Posterior cingulate gyrus (tissue), 11 donors: ENCODE results near the gene LILRB5.
A peak's percentile ranks its signal among the peaks of the same experiment; 100 is the strongest.
"Not testable (repeated sequence)": the region's sequence is repeated elsewhere in the genome, so short reads cannot be mapped to it uniquely, and the experiment has no call there.

Source experiments
- DNase-seq, 10 donors: peaks; one replicate each; pipeline versions ENCODE4 v3.0.0 to v3.0.0-alpha.2; 2020 to 2021; ENCODE audit warnings: mixed read lengths in 3 of 10
- intact Hi-C: fragments of 100-400 bp; cut with DNase I; formaldehyde crosslinking; loops from one replicate; pipeline ENCODE4 v1.15.1; 2023

Gene LILRB5

DNA sequence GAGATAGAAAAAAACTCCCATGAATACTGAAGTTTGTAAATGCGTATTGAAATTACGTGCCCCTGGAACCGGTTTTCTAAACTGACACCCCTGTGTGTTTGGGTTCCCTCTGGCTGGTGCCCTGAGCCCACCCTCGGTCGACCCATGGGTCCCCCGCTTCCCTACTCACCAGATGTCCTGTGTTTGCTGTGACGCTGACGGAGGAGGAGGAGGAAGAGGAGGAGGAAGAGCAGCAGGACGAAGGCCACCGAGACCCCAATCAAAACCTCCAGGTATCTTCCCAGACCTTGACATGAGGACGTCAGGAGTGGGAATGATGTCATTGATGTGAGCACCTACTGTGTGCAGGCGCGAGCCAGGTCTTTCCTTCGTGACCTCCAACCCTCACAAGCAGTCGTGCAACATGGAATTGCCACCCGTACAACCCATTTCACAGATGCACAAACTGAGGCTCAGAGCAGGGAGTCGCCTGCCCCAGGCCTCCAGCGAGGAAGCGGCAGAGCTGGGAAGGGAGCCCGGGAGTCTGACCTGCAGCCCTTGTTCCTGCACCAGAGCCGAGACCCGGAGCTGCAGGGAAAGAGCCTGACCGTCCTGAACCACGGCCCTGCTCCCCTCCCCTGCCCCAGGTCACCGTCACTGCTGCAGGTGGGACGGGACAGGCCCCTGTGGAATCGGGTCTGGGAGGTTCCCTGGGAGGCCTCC, 38.0 kb downstream of the LILRB5 start:
- DNase-seq, result peak in 1 of 10 donors; percentile 78
- intact Hi-C loops, result no loop called here

DNA sequence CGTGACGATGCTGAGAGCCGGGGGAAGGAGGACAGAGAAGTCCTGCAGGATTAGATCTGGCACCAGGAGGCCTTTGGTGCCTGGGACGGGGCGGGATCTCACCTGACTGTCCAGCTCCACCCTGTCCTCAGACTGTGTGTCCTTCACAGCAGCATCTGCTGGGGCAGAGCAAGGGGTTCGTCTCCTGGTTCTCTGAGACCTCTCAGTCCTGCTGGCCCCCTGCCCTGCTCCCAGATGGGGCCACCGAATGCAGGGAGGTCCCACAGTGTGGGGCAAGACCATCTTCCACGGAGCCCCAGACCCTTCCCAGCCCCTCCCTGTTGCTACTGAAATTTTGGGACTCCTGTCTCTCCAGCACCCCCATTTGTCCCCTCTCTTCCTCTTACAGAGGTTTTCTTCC, 38.8 kb downstream of the LILRB5 start:
- intact Hi-C loops, result no loop called here
- peak in 1 of 10 donors; percentile 59 for DNase-seq

DNA sequence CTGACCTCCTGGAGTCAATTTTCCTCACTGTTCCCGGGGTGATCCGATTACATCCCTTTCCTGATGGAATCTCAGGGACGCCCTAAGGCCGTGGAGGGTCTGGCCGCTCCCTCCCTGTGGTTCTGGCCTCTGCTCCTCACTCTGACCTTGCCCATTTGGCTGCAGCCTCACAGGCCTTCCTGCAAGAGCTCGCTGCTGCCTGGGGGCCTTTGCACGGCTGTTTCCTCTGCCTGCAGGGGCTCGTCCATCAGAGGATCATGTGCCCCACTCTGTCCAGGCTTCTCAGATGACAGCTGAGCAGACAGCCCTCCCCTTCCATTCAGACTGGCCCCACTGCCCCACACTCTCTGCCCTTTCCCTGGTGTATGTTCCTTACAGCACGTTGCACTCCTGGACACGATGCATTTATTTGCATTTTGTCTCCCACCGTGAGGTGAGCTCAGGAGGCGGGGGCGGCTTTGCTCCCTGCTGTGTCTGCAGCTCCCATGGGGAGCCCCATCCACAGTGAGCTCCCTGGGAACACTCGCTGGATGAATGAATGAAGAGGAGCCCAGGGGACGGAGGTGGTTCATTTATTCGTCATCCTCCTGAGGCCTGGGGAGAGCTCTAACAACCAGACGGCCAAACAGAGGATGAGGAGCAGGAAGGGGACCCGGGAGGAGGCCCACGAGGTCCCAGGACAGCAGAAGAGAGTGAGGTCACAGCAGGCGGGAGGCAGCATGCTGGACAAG, 39.4 kb downstream of the LILRB5 start:
- intact Hi-C loops, result not testable (repeated sequence)
- DNase-seq, result peak in 1 of 10 donors; percentile 35

DNA sequence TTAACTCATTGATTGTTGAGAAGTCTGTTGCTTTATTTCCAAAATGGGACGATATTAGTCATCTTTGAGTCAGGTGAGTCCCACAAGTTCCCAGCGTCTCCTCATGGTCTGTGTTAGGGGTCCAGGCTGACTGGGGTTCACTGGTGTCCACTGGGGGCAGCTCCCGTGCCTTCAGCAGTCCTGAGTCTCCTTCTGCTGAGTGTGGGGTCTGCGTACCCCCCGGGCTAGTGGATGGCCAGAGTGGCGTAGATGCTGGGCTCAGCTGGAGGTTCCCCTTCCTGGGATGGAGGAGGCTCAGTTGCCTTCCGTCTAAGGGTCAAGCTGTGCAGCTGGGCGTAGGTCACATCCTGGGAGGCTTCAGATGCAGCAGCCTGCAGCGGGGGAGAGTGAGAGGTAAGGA, 40.2 kb downstream of the LILRB5 start:
- peak in 2 of 10 donors; percentile 15 to 51 for DNase-seq
- intact Hi-C loops, result no loop called here

DNA sequence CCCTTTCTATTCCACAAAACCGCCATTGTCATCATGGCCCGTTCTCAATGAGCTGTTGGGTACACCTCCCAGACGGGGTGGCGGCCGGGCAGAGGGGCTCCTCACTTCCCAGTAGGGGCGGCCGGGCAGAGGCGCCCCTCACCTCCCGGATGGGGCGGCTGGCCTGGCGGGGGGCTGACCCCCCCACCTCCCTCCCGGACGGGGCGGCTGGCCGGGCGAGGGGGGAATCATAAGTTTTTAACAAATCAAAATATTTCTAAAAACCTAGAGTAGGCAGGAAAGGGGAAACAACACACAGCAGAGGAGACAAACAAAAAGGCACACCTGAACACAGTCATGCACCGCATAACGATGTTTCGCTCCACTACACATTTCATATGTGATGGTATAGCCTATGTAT, 42.3 kb downstream of the LILRB5 start:
- DNase-seq, result peak in 2 of 10 donors; percentile 20 to 53

DNA sequence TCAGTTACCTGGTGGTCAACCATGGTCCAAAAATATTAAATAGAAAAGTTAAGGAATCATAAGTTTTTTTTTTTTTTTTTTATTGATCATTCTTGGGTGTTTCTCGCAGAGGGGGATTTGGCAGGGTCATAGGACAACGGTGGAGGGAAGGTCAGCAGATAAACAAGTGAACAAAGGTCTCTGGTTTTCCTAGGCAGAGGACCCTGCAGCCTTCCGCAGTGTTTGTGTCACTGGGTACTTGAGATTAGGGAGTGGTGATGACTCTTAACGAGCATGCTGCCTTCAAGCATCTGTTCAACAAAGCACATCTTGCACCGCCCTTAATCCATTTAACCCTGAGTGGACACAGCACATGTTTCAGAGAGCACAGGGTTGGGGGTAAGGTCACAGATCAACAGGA, 42.9 kb downstream of the LILRB5 start:
- intact Hi-C loops, result not testable (repeated sequence)
- DNase-seq, result peak in 1 of 10 donors; percentile 8

More for the DNA sequence above, 42.3 kb downstream of the LILRB5 start:
- intact Hi-C loops, result not testable (repeated sequence)

DNA sequence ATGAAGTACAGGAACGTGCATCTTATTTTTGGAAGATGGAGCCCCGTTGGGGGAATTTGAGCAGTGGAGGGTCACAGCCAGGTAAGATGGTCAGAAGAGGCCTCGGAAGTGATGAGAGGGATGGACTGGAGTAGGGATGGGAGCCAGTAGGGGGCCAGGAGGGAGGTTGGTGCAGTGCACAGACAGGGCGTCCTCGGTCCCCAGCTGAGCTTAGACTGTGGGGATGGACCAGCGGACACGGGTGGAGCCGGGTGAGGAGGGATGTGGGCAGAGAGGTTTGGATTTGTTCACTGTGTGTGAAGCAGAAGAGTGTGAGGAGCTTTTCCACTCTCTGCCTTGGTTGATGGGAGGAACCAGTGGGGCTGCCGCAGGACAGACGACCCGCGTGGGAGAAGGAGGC, 45.8 kb downstream of the LILRB5 start:
- DNase-seq, result peak in 2 of 10 donors; percentile 31 to 46
- intact Hi-C loops, result no loop called here

DNA sequence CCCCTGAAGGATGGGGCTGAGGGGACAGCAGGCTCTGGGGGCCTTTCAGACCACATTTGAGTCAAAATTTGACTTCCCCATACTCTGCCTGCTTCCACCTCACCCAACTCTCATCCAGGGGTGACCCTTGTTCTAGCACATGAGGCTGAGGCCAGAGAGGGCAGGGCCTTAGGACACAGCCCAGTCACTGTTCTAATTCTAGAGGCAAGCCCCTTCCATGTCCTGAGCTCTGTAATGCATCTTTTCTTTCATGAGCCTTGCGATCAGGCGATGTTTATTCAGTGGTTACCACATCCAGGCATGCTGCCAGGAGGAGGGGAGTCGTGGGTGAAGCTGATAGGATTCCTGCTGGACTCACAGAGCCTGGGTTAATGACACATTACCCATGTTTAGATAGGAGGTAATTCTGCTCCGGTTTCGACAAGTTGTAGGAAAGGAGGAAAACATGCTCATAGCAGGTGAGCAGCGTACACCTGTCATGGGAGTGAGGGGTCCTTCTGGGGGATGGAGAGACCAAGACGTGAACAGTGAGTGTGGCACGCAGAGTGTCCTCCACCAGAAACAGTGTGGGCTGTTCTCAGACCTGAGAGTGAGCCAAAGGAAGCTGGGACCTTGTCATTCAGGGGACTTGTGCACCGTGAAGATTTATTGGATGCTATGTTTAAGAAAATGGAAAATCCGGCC, 47.1 kb downstream of the LILRB5 start:
- intact Hi-C loops, result no loop called here
- DNase-seq, result peak in 9 of 10 donors; percentile 54 to 95 (median 81)

DNA sequence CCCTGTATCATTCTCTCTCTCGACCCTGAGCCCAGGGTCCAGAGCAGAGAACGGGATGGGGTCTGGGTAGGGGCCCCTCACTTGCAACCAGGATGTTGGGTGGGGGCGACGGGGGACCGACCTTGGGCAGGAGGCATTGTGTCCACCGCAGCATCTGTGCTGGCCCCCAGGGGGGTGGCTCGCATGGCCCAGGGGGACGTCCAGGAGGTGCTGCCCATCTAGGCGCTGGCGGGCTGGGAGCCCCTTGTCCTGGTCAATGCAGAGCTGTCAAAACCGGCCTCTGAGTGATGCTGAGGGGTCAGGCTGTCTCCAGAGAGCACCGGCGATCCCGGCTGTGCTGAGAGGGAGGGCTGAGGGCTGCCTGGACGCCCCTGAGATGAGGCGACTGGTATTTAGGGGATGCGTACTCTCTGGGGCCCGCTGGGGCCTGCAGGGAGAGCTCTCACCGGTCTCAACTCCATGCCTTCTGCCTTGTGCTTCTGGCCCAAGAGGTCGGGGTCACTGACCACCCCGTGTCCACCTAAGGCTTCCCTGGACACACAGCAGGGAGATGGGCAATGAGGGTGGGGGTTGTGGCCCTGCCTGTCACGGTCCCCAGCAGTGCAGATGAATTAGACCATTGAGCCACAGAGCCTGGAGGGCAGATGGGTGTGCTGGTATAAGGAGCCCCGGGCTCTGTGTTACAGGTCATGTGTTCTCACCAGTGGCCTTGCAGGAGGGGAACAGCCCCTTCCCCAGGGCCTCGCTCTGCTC, 47.8 kb downstream of the LILRB5 start:
- intact Hi-C loops, result no loop called here
- peak in 3 of 10 donors; percentile 72 to 87 (median 80) for DNase-seq

DNA sequence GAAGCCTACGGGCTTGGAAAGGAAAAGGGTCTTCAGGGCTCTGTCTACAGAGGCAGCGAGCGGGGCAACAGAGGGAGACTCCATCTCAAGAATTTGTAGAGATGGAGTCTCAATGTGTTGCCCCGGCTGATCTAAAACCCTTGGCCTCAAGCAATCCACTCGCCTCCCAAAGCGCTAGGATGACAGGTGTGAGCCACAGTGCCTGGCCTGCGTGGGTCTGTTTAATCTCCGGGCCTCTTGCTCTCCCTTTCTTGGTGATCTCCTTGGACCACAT, 48.4 kb downstream of the LILRB5 start:
- intact Hi-C loops, result no loop called here
- no peak for DNase-seq

DNA sequence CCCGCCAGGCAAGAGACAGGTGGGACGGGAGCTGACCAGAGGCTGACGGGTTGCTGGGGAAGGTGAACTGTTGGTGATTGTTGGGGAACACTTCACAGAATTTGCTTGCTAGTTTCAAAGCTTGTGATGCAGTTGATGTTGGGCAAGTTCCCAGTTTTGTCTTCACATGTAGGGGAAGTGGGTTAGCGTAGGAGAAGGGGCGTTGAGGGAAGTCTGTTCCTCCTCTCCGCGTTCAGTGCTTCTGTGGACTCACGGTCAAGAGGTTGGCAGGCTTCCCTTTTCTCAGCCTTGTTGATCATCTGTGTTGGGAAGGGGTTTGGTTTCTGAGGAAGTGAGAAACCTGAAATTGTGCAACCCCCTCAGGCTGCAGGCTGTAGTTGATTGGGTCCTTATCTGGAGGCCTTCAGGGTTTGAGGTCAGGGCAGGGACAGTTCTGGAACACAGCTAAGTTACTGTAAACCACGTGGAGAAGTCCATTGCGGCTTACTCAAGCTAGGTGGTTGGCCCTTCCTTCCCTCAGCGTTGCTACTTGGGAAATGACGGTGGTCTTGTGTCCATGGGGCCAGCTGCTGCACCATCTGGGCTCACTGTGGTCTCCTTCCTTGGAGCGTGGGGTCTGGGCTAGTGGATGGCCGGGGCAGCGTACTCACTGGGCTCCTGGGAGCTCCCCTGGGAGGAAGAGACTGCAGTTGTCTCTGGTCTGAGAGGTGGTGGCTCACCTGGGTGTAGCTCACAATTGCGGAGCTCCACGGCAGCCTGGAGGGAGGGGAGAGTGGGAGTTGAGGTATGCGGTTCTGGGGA, 48.9 kb downstream of the LILRB5 start:
- intact Hi-C loops, result no loop called here
- DNase-seq, result peak in 5 of 10 donors; percentile 26 to 83 (median 63)

DNA sequence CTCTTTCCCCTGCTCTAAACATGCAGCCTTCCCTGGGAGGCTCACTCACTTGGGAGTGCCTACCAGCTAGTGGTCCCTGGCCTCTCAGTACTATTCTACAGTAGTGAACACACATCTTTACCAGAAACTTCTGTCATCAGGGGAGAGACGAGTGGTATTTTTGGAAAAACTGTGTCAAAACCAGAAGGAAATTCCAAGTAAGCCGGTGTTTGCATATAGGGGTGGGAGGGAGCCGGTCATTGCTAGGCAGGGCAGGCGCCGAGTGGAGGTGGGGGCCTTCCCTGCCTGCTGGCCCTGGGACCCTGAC, 49.4 kb downstream of the LILRB5 start:
- peak in 1 of 10 donors; percentile 59 for DNase-seq
- intact Hi-C loops, result no loop called here

DNA sequence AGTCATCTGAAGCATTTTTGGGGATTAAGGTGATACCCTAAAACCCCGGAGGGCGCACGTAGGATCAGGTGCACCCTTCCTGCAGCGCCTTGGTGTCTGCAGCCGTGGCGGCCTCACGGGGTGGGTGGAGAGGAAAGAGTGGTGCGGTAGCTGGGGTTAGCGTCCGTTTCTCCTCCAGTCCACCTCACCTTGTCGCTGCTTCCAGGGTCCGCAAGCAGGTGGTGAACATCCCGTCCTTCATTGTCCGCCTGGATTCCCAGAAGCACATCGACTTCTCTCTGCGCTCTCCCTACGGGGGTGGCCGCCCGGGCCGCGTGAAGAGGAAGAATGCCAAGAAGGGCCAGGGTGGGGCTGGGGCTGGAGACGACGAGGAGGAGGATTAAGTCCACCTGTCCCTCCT, 49.9 kb downstream of the LILRB5 start:
- DNase-seq, result peak in 3 of 10 donors; percentile 32 to 56 (median 52)
- intact Hi-C loops, result not testable (repeated sequence)

DNA sequence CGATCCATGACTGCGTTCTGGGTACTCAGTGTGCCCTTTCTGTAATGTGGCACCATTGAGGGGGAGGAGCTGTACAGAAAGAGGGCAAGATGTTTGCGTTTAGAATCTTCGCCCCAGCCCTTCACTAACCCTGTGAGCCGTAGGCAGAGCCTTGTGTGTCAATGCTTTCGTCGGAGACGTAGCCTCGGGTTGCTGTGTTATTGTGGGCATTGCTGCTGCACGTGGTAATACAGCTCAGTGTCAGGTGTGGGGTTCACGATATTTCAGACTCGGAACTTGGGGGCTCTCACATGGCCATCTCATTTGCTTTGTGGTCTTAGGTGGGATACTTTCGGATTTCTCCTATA, 50.3 kb downstream of the LILRB5 start:
- intact Hi-C loops, result no loop called here
- peak in 2 of 10 donors; percentile 5 to 12 for DNase-seq

DNA sequence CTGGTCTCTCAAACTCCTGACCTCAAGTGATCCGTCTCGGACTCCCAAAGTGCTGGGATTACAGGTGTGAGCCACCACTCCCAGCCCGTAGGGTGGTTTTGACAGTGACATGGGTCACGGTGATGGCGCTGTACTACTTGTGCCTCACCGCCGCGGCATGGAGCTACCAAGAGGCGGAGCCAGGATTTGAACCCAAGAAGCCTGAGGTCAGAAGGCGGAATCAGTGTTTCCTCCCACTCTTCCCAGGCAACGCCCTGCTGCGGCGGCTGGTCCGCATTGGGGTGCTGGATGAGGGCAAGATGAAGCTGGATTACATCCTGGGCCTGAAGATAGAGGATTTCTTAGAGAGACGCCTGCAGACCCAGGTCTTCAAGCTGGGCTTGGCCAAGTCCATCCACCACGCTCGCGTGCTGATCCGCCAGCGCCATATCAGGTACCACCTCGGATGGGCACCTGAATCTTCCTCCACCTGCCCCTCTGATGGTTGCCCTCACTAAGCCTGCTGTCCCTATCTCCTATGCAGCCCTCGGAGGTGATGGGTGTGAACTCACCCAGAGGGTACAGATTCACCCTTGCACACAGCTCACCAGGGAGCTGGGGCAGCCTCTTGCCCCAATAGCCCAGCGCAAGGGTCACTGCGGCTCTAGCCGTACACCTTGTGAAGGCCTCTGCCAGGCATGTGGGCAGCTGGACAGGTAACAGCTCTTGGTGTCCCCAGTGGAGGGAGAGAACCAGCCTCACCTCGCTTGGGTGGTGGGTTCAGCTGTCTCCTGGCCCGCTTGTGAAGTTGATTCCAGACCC, 50.8 kb downstream of the LILRB5 start:
- DNase-seq, result peak in 3 of 10 donors; percentile 46 to 64 (median 53)
- intact Hi-C loops, result no loop called here

DNA sequence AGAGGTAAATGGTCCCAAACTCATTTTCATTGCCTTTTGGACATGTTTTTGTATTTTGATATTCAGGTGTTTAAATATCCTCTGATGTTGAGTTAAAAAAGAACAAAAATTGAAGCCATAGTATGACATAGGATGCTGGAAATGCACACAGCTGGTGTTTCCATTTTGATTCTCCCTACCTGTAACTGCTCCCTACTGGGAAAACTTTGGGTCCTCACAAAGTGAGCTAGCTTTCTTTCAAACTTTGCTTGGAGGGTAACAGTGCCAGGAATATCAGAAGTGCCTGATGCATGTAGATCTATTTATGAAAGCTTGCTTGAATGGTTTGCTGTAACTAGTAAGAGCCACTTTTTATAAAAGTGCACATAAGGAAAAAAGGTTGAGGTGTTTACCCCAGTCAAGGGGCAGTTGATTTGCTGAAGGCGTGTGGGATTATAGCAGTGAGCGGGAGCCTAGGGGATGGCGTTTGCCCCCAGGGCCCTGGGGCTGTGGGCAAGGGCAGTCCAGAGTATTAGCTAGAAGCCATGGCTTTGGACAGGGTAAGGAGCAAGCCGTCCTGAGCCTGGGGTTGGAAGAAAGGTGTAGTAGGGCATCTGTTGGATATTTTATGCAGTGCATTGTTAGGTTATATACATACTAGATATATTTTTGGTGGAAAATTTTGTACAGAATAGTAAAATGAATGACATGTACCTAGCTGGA, 52.2 kb downstream of the LILRB5 start:
- intact Hi-C loops, result no loop called here
- DNase-seq, result peak in 2 of 10 donors; percentile 13 to 68

DNA sequence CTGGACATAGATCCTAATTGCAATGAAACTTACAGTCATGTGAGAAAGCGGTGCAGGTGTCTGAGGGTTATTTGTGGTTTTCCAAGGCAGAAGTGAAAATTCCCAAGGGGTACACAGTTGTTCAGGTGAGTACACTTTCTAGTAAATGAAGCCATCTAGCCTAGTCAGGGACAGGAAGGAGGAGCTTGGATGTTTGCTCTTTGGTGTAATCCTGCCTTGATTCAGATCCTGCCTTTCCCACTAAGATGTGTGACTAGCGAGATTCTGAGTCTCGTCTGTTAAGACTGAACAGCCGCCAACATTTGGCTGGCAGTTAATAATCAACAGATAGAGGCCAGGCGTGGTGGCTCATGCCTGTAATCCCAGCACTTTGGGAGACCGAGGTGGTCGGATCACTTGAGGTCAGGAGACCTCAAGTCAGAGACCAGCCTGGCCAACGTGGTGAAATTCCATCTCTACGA, 53.9 kb downstream of the LILRB5 start:
- DNase-seq, result peak in 3 of 10 donors; percentile 3 to 32 (median 17)
- intact Hi-C loops, result no loop called here

DNA sequence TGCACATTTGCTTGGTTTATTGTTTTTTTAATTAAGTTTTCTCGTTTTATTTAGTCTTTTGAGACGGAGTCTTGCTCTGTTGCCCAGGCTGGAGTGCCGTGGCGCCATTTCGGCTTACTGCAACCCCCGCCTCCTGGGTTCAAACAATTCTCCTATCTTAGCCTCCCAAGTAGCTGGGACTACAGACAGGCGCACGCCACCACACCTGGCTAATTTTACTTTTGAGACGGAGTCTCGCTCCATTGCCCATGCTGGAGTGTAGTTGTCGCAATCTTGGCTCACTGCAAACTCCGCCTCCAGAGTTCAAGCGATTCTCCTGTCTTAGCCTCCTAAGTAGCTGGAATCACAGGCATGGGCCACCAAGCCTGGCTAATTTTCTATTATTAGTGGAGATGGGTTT, 55.1 kb downstream of the LILRB5 start:
- peak in 3 of 10 donors; percentile 3 to 31 (median 27) for DNase-seq
- intact Hi-C loops, result no loop called here
